H9 (cell line): Measurements from ENCODE around the gene ABLIM3. TPM values are rescaled to one million over a fixed set of nuclear protein-coding genes. Genes with fewer than 3 reads are reported as not detected.

Experiments used
- DNase-seq: peaks from one replicate; pipeline ENCODE4 v3.0.0-alpha.2; 2017
- H2AFZ ChIP-seq: one replicate; pipeline ENCODE4 v1.6.1; 2013; ENCODE audit warnings: mild to moderate bottlenecking, low read length, control low read depth, moderate library complexity
- H2AK5ac ChIP-seq: 2 replicates; pipeline ENCODE4 v1.6.1; 2013; ENCODE audit warnings: low read length, control low read depth, mixed read lengths; ENCODE audit not compliant: insufficient read length
- H2BK120ac ChIP-seq: one replicate; pipeline ENCODE4 v1.6.1; 2013; ENCODE audit warnings: low read depth, mild to moderate bottlenecking, low read length, control low read depth, inconsistent platforms; ENCODE audit not compliant: poor library complexity, severe bottlenecking
- H2BK12ac ChIP-seq: 2 replicates; pipeline ENCODE4 v1.6.1; 2013; ENCODE audit warnings: low read length, control low read depth, mixed read lengths, low read depth; ENCODE audit not compliant: insufficient read length
- H2BK15ac ChIP-seq: 2 replicates; pipeline ENCODE4 v1.6.1; 2013; ENCODE audit warnings: low read depth, low read length, control low read depth
- H2BK20ac ChIP-seq: one replicate; pipeline ENCODE4 v1.6.1; 2013; ENCODE audit warnings: low read depth, mild to moderate bottlenecking, low read length, control low read depth, inconsistent platforms; ENCODE audit not compliant: poor library complexity, severe bottlenecking
- H2BK5ac ChIP-seq: 2 replicates; pipeline ENCODE4 v1.6.1; 2013; ENCODE audit warnings: low read length, control low read depth, mixed read lengths; ENCODE audit not compliant: insufficient read length
- H3K14ac ChIP-seq: 2 replicates; pipeline ENCODE4 v1.6.1; 2013; ENCODE audit warnings: low read length, control low read depth; ENCODE audit not compliant: insufficient read depth
- H3K18ac ChIP-seq: 2 replicates; pipeline ENCODE4 v1.6.1; 2013; ENCODE audit warnings: low read depth, mild to moderate bottlenecking, mixed read lengths, low read length, control low read depth; ENCODE audit not compliant: insufficient read length
- H3K23ac ChIP-seq: 2 replicates; pipeline ENCODE4 v1.6.1; 2013; ENCODE audit warnings: low read length, control low read depth, mixed read lengths, low read depth; ENCODE audit not compliant: insufficient read length
- H3K23me2 ChIP-seq: 2 replicates; pipeline ENCODE4 v1.6.1; 2013; ENCODE audit warnings: low read depth, mild to moderate bottlenecking, mixed read lengths, low read length, control low read depth; ENCODE audit not compliant: insufficient read length, poor library complexity, severe bottlenecking
- H3K27ac ChIP-seq: 2 replicates; pipeline ENCODE4 v1.5.1; 2013; ENCODE audit warnings: low read length, control low read depth, mixed read lengths, low read depth; ENCODE audit not compliant: insufficient read length
- H3K27me3 ChIP-seq: 2 replicates; pipeline ENCODE4 v1.6.1; 2013; ENCODE audit warnings: low read length, control low read depth, inconsistent platforms; ENCODE audit not compliant: insufficient read depth
- H3K4ac ChIP-seq: 2 replicates; pipeline ENCODE4 v1.6.1; 2013; ENCODE audit warnings: low read depth, mild to moderate bottlenecking, control low read depth, inconsistent platforms, low read length, moderate library complexity
- H3K4me1 ChIP-seq: 2 replicates; pipeline ENCODE4 v1.6.1; 2013; ENCODE audit warnings: low read length, control low read depth, inconsistent platforms; ENCODE audit not compliant: insufficient read depth
- H3K4me2 ChIP-seq: 2 replicates; pipeline ENCODE4 v1.6.1; 2013; ENCODE audit warnings: low read length, control low read depth, mixed read lengths; ENCODE audit not compliant: insufficient read length, insufficient read depth
- H3K56ac ChIP-seq: 2 replicates; pipeline ENCODE4 v1.6.1; 2013; ENCODE audit warnings: low read depth, mild to moderate bottlenecking, mixed read lengths, low read length, control low read depth; ENCODE audit not compliant: insufficient read length
- H3K79me1 ChIP-seq: 2 replicates; pipeline ENCODE4 v1.6.1; 2013; ENCODE audit warnings: low read depth, mild to moderate bottlenecking, moderate library complexity, low read length, control low read depth, inconsistent platforms; ENCODE audit not compliant: insufficient read depth, poor library complexity, severe bottlenecking
- H3K79me2 ChIP-seq: 2 replicates; pipeline ENCODE4 v1.6.1; 2013; ENCODE audit warnings: low read length, control low read depth, inconsistent platforms; ENCODE audit not compliant: insufficient read depth
- H3K9ac ChIP-seq: 2 replicates; pipeline ENCODE4 v1.6.1; 2013; ENCODE audit warnings: low read length, control low read depth, mixed read lengths; ENCODE audit not compliant: insufficient read length; ENCODE audit errors: extremely low read depth
- H3K9me3 ChIP-seq: one replicate; pipeline ENCODE4 v1.6.1; 2013; ENCODE audit warnings: low read depth, low read length, inconsistent platforms; ENCODE audit not compliant: control insufficient read depth
- H3T11ph ChIP-seq: one replicate; pipeline ENCODE4 v1.6.1; 2013; ENCODE audit warnings: mild to moderate bottlenecking, low read length, control low read depth, inconsistent platforms
- H4K20me1 ChIP-seq: one replicate; pipeline ENCODE4 v1.6.1; 2013; ENCODE audit not compliant: control insufficient read depth, insufficient read length, insufficient read depth
- H4K5ac ChIP-seq: 2 replicates; pipeline ENCODE4 v1.6.1; 2013; ENCODE audit warnings: low read depth, mild to moderate bottlenecking, mixed read lengths, low read length, control low read depth; ENCODE audit not compliant: insufficient read length
- H4K8ac ChIP-seq: replicated peaks from 2 replicates; pipeline ENCODE4 v1.6.1; 2013; ENCODE audit warnings: low read length, control low read depth, mixed read lengths, low read depth; ENCODE audit not compliant: insufficient read length
- H4K91ac ChIP-seq: 2 replicates; pipeline ENCODE4 v1.6.1; 2013; ENCODE audit warnings: low read depth, mild to moderate bottlenecking, moderate library complexity, mixed read lengths, low read length, control low read depth; ENCODE audit not compliant: insufficient read length
- H3K27ac Mint-ChIP-seq, 3 experiments: 2 replicates in 2 of 3; 3 replicates in 1 of 3; pipeline ENCODE4 v1.8.0; 2020 to 2021; ENCODE audit warnings: mixed read lengths in 3 of 3, mild to moderate bottlenecking in 1 of 3, moderate library complexity in 1 of 3
- H3K27me3 Mint-ChIP-seq: 2 replicates; pipeline ENCODE4 v1.8.0; 2021; ENCODE audit warnings: low read depth, mild to moderate bottlenecking, moderate library complexity, mixed read lengths
- H3K36me3 Mint-ChIP-seq, 3 experiments: 2 replicates in 2 of 3; 3 replicates in 1 of 3; pipeline ENCODE4 v1.8.0; 2020 to 2021; ENCODE audit warnings: low read depth in 3 of 3, mixed read lengths in 3 of 3; ENCODE audit not compliant: insufficient read depth in 1 of 3
- H3K4me1 Mint-ChIP-seq, 2 experiments: 2 replicates each; pipeline ENCODE4 v1.8.0; 2020; ENCODE audit warnings: mixed read lengths in 2 of 2
- H3K4me3 Mint-ChIP-seq, 2 experiments: 2 replicates in 1 of 2; 3 replicates in 1 of 2; pipeline ENCODE4 v1.8.0; 2020 to 2021; ENCODE audit warnings: mild to moderate bottlenecking in 2 of 2, mixed read lengths in 2 of 2, moderate library complexity in 1 of 2
- H3K9me3 Mint-ChIP-seq, 2 experiments: 2 replicates in 1 of 2; 3 replicates in 1 of 2; pipeline ENCODE4 v1.8.0; 2020; ENCODE audit warnings: mild to moderate bottlenecking in 2 of 2, mixed read lengths in 2 of 2, moderate library complexity in 1 of 2
- CTCF ChIP-seq: fragments of 200-600 bp; sonication (generic); conservative IDR thresholded peaks from 3 replicates; pipeline ENCODE4 v1.8.0; 2021; ENCODE audit warnings: antibody characterized with exemption, mild to moderate bottlenecking
- WGBS: extraction: QIAGEN DNeasy Blood & Tissue Kit; methylation state at CpG from one replicate; pipeline ENCODE4 v1.1.7; 2013; ENCODE audit warnings: missing lambda C conversion rate, low lambda C conversion rate, mixed read lengths; ENCODE audit not compliant: insufficient read length; ENCODE audit errors: extremely low coverage; 5-methylcytosine and 5-hydroxymethylcytosine counted together
- total RNA-seq: library from RNA; stranded (reverse); gene quantifications from 2 replicates; pipeline ENCODE4 v1.2.1, GENCODE V29; 2021

Gene ABLIM3
- total RNA-seq, 1 experiment from 2014 or later = 0.20 TPM

- H4K8ac ChIP-seq = no peak overlapping the region
- Mint-ChIP-seq H3K4me3 (no peak overlapping the region), H3K27ac (no peak overlapping the region), H3K36me3 (no peaks in the 10 kb centered on the region), H3K9me3 (no peaks in the 10 kb centered on the region), H3K27me3 (peaks cover 29% of the 10 kb centered on the region), H3K4me1 (peaks cover 0 to 3% of the 10 kb centered on the region in 2 experiments; a peak in 2 of 4 replicates)
- WGBS = no CpG with 5 or more reads among the region's 4 CpGs
- H3K27ac ChIP-seq = no peak overlapping the region
- no peaks in the 10 kb centered on the region for H3K9me3 ChIP-seq
- no peak overlapping the region for H3K4ac ChIP-seq
- TF ChIP-seq CTCF = peak; percentile 64
- no peak overlapping the region for H4K91ac ChIP-seq
- H3K79me2 ChIP-seq = no peaks in the 10 kb centered on the region
- no peak overlapping the region for H4K5ac ChIP-seq
- no peak overlapping the region for H3K18ac ChIP-seq
- no peaks in the 10 kb centered on the region for H3K79me1 ChIP-seq
- H3K27me3 ChIP-seq = no peaks in the 10 kb centered on the region
- no peak overlapping the region for H2BK5ac ChIP-seq
- no peak overlapping the region for H3K14ac ChIP-seq
- no peak overlapping the region for H2BK12ac ChIP-seq
- no peak overlapping the region for H2BK120ac ChIP-seq
- no peak overlapping the region for H2AFZ ChIP-seq
- no peak overlapping the region for H2AK5ac ChIP-seq
- no peak overlapping the region for H3T11ph ChIP-seq
- H3K4me2 ChIP-seq = no peak overlapping the region
- no peaks in the 10 kb centered on the region for H3K23me2 ChIP-seq
- H2BK20ac ChIP-seq = no peak overlapping the region
- no peak overlapping the region for H3K9ac ChIP-seq
- H3K56ac ChIP-seq = no peak overlapping the region
- no peaks in the 10 kb centered on the region for H4K20me1 ChIP-seq
- no peak overlapping the region for H3K23ac ChIP-seq
- DNase-seq = no peak
- H2BK15ac ChIP-seq = no peak overlapping the region
- H3K4me1 ChIP-seq = no peaks in the 10 kb centered on the region
Observed at GRCh38 chr5:149237662-149238061, 96.4 kb downstream of the ABLIM3 start.
